Measurements from ENCODE around the gene MYLIP.

MYLIP gene

GRCh38 chr6:16168858-16169257 lies 40.0 kb downstream of the MYLIP start:
- POLR2A ChIA-PET = interaction anchor here (1.0 kb wide), 1 partner anchor 40 kb away, joined by 3 read pairs; the partner anchor contains the start of gene MYLIP
- H3K27ac ChIP-seq (ENCODE audit: extremely low read depth, low read depth, low read length) = no peak overlapping the region
- CTCF ChIA-PET = interaction anchor here (0.7 to 2.7 kb wide), 19 partner anchors 9 to 477 kb away, joined by 3 to 28 read pairs (median 5); no protein-coding TSS in a partner anchor
- no peak overlapping the region for H3K4me3 ChIP-seq (ENCODE audit: low read depth, low read length)
- no peaks in the 10 kb centered on the region for H3K36me3 ChIP-seq (ENCODE audit: control insufficient read depth in 2 of 2, insufficient read depth in 1 of 2, low read length in 2 of 2)
- no peaks in the 10 kb centered on the region for H3K9me3 ChIP-seq (ENCODE audit: control insufficient read depth, insufficient read depth, low read depth, low read length)
- peaks cover 6% of the 10 kb centered on the region; the same call in 1 of the 2 replicates for H3K4me1 ChIP-seq (ENCODE audit: control insufficient read depth, insufficient read depth, low read length)
- TF ChIP-seq ZNF549 (tag by site-specific recombination; IDR thresholded peaks at IDR 0.05) = no peak
- no peak for TF ChIP-seq ZNF571 (tag by site-specific recombination; IDR thresholded peaks at IDR 0.05)
- TF ChIP-seq KLF17 (tag by site-specific recombination; IDR thresholded peaks at IDR 0.05) = no peak
- TF ChIP-seq HOXA7 (CRISPR knock-in tag; IDR thresholded peaks at IDR 0.05; ENCODE audit: borderline replicate concordance) = no peak
- no peak for TF ChIP-seq ZNF404 (tag by site-specific recombination; IDR thresholded peaks at IDR 0.05)
- no peak for TF ChIP-seq ZNF184 (tag by site-specific recombination; IDR thresholded peaks at IDR 0.05)
- TF ChIP-seq ZNF155 (tag by site-specific recombination; IDR thresholded peaks at IDR 0.05) = no peak
- TF ChIP-seq ZNF366 (tag by site-specific recombination; conservative IDR thresholded peaks at IDR 0.05) = no peak
- TF ChIP-seq ZNF140 (tag by site-specific recombination; IDR thresholded peaks at IDR 0.05) = no peak
- TF ChIP-seq ZNF654 (tag by site-specific recombination; IDR thresholded peaks at IDR 0.05; ENCODE audit: low read depth) = peak; percentile 67
- TF ChIP-seq REPIN1 (tag by site-specific recombination; IDR thresholded peaks at IDR 0.05; ENCODE audit: low read depth) = peak; percentile 31; the same call in 1 of the 2 replicates
- TF ChIP-seq ZNF791 (tag by site-specific recombination; IDR thresholded peaks at IDR 0.05) = no peak
- no peak for TF ChIP-seq ZNF623 (tag by site-specific recombination; IDR thresholded peaks at IDR 0.05)
- TF ChIP-seq HIC1 (tag by site-specific recombination; IDR thresholded peaks at IDR 0.05) = no peak
- TF ChIP-seq PRDM4 (tag by site-specific recombination; IDR thresholded peaks at IDR 0.05) = no peak
- no peak for TF ChIP-seq ZNF175 (tag by site-specific recombination; IDR thresholded peaks at IDR 0.05)
- no peak for TF ChIP-seq ZNF621 (tag by site-specific recombination; IDR thresholded peaks at IDR 0.05)
- TF ChIP-seq ZNF211 (tag by site-specific recombination; IDR thresholded peaks at IDR 0.05; ENCODE audit: low read depth) = no peak
- TF ChIP-seq ZNF830 (tag by site-specific recombination; IDR thresholded peaks at IDR 0.05; ENCODE audit: low read depth) = no peak
- TF ChIP-seq PRDM10 (tag by site-specific recombination; IDR thresholded peaks at IDR 0.05) = 0 out of 2 replicates have a peak, but pooled peaks have one; percentile 10
- TF ChIP-seq TRIM28 (IDR thresholded peaks at IDR 0.05; ENCODE audit: borderline replicate concordance, low read length) = no peak
- no peak for TF ChIP-seq TCF7L2 (IDR thresholded peaks at IDR 0.05; ENCODE audit: borderline replicate concordance, low read depth, low read length)
- TF ChIP-seq ZBTB1 (tag by site-specific recombination; IDR thresholded peaks at IDR 0.05) = no peak
- TF ChIP-seq ZNF202 (tag by site-specific recombination; IDR thresholded peaks at IDR 0.05; ENCODE audit: borderline replicate concordance) = no peak
- no peak for TF ChIP-seq ZNF677 (tag by site-specific recombination; IDR thresholded peaks at IDR 0.05)
- no peak for TF ChIP-seq ZNF214 (tag by site-specific recombination; IDR thresholded peaks at IDR 0.05; ENCODE audit: borderline replicate concordance)
- no peak for TF ChIP-seq ZNF274 (IDR thresholded peaks at IDR 0.05; ENCODE audit: low read length)
- TF ChIP-seq ZNF274 (tag by site-specific recombination; IDR thresholded peaks at IDR 0.05; ENCODE audit: borderline replicate concordance) = no peak
- no peak for TF ChIP-seq ZNF423 (tag by site-specific recombination; IDR thresholded peaks at IDR 0.05)
- no peak for TF ChIP-seq KLF16 (tag by site-specific recombination; IDR thresholded peaks at IDR 0.05)
- TF ChIP-seq ZXDB (tag by site-specific recombination; IDR thresholded peaks at IDR 0.05) = 0 out of 2 replicates have a peak, but pooled peaks have one; percentile 31
- TF ChIP-seq ZNF521 (tag by site-specific recombination; IDR thresholded peaks at IDR 0.05) = no peak
